DND-41 (cell line): ENCODE results near the gene PCDHGB5.

Experiments
- EZH2 ChIP-seq: IDR thresholded peaks from 3 replicates; pipeline ENCODE4 v1.6.1; 2012; ENCODE audit warnings: borderline replicate concordance, low read depth, mild to moderate bottlenecking, moderate library complexity, low read length, inconsistent platforms; ENCODE audit not compliant: severe bottlenecking
- TF ChIP-seq, protein P1 (sequence below): IDR thresholded peaks from 2 replicates; pipeline ENCODE4 v1.5.1; 2012; ENCODE audit warnings: borderline replicate concordance, low read length, moderate library complexity, mild to moderate bottlenecking; ENCODE audit not compliant: poor library complexity, severe bottlenecking; ENCODE audit errors: extremely low read depth

DNA sequence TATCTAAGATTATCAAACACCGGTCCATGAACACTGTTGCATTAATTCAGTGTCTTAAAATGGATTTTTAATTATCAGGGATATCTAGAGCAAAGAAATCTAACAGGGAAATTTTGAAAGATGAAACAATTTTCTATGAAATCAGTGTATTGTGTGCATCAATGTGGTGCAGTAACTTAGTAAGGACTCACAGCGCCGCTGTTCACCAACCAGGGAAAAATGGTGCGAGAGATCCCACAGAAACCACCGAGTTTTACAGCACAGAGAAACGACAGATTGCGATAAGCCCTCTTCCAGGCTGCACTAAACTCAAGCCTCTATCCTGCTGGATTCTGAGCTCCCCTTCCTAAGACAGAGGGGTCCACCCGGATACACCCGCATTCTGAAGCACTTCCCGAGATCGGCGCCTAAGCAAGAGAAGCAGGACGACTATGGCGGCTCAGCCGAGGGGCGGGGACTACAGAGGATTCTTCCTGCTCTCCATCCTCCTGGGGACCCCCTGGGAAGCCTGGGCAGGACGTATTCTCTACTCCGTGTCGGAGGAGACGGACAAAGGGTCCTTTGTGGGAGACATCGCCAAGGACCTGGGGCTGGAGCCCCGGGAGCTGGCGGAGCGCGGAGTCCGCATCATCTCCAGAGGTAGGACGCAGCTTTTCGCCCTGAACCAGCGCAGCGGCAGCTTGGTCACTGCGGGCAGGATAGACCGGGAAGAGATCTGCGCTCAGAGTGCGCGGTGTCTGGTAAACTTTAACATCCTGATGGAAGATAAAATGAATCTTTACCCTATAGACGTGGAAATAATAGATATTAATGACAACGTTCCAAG lies 15.1 kb upstream of the PCDHGB5 start, which contains the start of gene PCDHGA7:
- TF ChIP-seq, protein P1, sequence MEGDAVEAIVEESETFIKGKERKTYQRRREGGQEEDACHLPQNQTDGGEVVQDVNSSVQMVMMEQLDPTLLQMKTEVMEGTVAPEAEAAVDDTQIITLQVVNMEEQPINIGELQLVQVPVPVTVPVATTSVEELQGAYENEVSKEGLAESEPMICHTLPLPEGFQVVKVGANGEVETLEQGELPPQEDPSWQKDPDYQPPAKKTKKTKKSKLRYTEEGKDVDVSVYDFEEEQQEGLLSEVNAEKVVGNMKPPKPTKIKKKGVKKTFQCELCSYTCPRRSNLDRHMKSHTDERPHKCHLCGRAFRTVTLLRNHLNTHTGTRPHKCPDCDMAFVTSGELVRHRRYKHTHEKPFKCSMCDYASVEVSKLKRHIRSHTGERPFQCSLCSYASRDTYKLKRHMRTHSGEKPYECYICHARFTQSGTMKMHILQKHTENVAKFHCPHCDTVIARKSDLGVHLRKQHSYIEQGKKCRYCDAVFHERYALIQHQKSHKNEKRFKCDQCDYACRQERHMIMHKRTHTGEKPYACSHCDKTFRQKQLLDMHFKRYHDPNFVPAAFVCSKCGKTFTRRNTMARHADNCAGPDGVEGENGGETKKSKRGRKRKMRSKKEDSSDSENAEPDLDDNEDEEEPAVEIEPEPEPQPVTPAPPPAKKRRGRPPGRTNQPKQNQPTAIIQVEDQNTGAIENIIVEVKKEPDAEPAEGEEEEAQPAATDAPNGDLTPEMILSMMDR: no peak
- TF ChIP-seq EZH2: no peak
